HCT116 (cell line): ENCODE measurements around the gene A2M.

Source experiments
- CTCF ChIP-seq, 3 experiments: fragments of 200-600 bp in 1 of 3; sonication (generic) in 1 of 3; IDR thresholded peaks in 2 of 3; conservative IDR thresholded peaks in 1 of 3; 2 replicates each; pipeline ENCODE4 v1.5.1; 2012 to 2017; ENCODE audit warnings: low read depth in 2 of 3, low read length in 2 of 3, antibody characterized with exemption in 1 of 3, borderline replicate concordance in 1 of 3, control low read depth in 1 of 3, mild to moderate bottlenecking in 1 of 3, mixed read lengths in 1 of 3, mixed run types in 1 of 3, moderate library complexity in 1 of 3; ENCODE audit not compliant: insufficient read depth in 1 of 3
- EZH2 ChIP-seq: fragments of 200-600 bp; sonication (generic); IDR thresholded peaks from 2 replicates; pipeline ENCODE4 v1.6.1; 2017; ENCODE audit warnings: antibody characterized with exemption, mixed run types
- JUND ChIP-seq: IDR thresholded peaks from 2 replicates; pipeline ENCODE4 v1.6.1; 2012
- POLR2A ChIP-seq: IDR thresholded peaks from 2 replicates; pipeline ENCODE4 v1.7.0; 2011; ENCODE audit warnings: borderline replicate concordance; ENCODE audit not compliant: insufficient read depth, insufficient read length; ENCODE audit errors: extremely low read depth
- POLR2AphosphoS5 ChIP-seq: IDR thresholded peaks from 2 replicates; pipeline ENCODE4 v1.6.1; 2011; ENCODE audit warnings: mild to moderate bottlenecking, low read depth, low read length, moderate library complexity
- RAD21 ChIP-seq: IDR thresholded peaks from 2 replicates; pipeline ENCODE4 v1.6.1; 2012; ENCODE audit warnings: low read depth, mild to moderate bottlenecking
- REST ChIP-seq: IDR thresholded peaks from 2 replicates; pipeline ENCODE4 v1.6.1; 2012; ENCODE audit warnings: low read depth
- SP1 ChIP-seq: IDR thresholded peaks from 2 replicates; pipeline ENCODE4 v1.6.1; 2012; ENCODE audit warnings: low read depth
- YY1 ChIP-seq: IDR thresholded peaks from 2 replicates; pipeline ENCODE4 v1.6.1; 2011; ENCODE audit warnings: low read length, low read depth, moderate library complexity, mild to moderate bottlenecking; ENCODE audit not compliant: insufficient replicate concordance; ENCODE audit errors: extremely low read depth
- ZNF274 ChIP-seq: fragments of 200-500 bp; sonication (Bioruptor generic); IDR thresholded peaks from 2 replicates; pipeline ENCODE4 v1.6.1; 2014; ENCODE audit warnings: mild to moderate bottlenecking, low read depth, low read length, inconsistent platforms
- TF ChIP-seq, protein P1 (sequence below): IDR thresholded peaks from 2 replicates; pipeline ENCODE4 v1.6.1; 2012
- TF ChIP-seq, protein P2 (sequence below): IDR thresholded peaks from 2 replicates; pipeline ENCODE4 v1.6.1; 2012

- TF ChIP-seq RAD21 (no peak), SP1 (no peak), CTCF (IDR thresholded peaks at IDR 0.05 in 2 of 3, conservative IDR thresholded peaks at IDR 0.05 in 1 of 3; ENCODE audit: borderline replicate concordance in 1 of 3, insufficient read depth in 1 of 3, low read depth in 2 of 3, low read length in 2 of 3) (no peak), ZNF274 (no peak), POLR2A (no peak), YY1 (no peak), REST (no peak), POLR2AphosphoS5 (no peak), EZH2 (no peak), JUND (no peak)
- TF ChIP-seq, protein P1, sequence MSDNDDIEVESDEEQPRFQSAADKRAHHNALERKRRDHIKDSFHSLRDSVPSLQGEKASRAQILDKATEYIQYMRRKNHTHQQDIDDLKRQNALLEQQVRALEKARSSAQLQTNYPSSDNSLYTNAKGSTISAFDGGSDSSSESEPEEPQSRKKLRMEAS: no peak
- TF ChIP-seq, protein P2, sequence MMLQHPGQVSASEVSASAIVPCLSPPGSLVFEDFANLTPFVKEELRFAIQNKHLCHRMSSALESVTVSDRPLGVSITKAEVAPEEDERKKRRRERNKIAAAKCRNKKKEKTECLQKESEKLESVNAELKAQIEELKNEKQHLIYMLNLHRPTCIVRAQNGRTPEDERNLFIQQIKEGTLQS: no peak
These were observed 40.4 kb upstream of the A2M start for GRCh38 chr12:9156119-9156518.
